Heart left ventricle (tissue), 13 donors: ENCODE results near the gene HIPK4.

ENCODE experiments used
- POLR2A ChIP-seq, 2 donors: fragments of 450-650 bp; IDR thresholded peaks; one replicate each; pipeline ENCODE4 v1.6.1; 2017; ENCODE audit warnings: antibody characterized with exemption in 2 of 2, mild to moderate bottlenecking in 2 of 2, moderate library complexity in 2 of 2
- TF ChIP-seq, protein P1 (sequence below), 12 donors: fragments of 200-600 bp; sonication (generic) in 4 of 12; IDR thresholded peaks; one replicate each; pipeline versions ENCODE4 v1.5.0 to v1.8.0; 2018 to 2022; ENCODE audit warnings: antibody characterized with exemption in 12 of 12, mild to moderate bottlenecking in 5 of 12
- donor health status: ischemic (EF 13 %, LVEDD 7.1; RV severe dilation, severe dysfunction).
- donor health status: DM: no; HTN: yes; CAD: no.
- donor health status: DM: no; HTN: no; CAD: no.
- donor health status: ischemic (EF 25% LVEDD 6.9; RV normal size, moderate dysfunction).
- donor health status: ischemic (EF 25% LVEDD 5.7; RV mildly dilated, moderate dysfunction).
- donor health status: ischemic (EF 35%, LVEDD 5.7; RV mildly dilated, moderate dysfunction).
- donor health status: nonischemic (EF 11% LVEDD 7.7; RV severe dilation, severe dysfunction).
- donor health status: DM: yes; HTN: yes; CAD: no.
- donor health status: PGD.
- donor health status: ischemic (EF 29% LVEDD 5.4; RV normal size, mild dysfunction).
- donor health status: nonischemic (EF 23%, LVEDD 6.1; RV moderate dilation, normal function).

GRCh38 chr19:40344422-40344821 lies 45.6 kb downstream of the HIPK4 start:
- TF ChIP-seq, protein P1, sequence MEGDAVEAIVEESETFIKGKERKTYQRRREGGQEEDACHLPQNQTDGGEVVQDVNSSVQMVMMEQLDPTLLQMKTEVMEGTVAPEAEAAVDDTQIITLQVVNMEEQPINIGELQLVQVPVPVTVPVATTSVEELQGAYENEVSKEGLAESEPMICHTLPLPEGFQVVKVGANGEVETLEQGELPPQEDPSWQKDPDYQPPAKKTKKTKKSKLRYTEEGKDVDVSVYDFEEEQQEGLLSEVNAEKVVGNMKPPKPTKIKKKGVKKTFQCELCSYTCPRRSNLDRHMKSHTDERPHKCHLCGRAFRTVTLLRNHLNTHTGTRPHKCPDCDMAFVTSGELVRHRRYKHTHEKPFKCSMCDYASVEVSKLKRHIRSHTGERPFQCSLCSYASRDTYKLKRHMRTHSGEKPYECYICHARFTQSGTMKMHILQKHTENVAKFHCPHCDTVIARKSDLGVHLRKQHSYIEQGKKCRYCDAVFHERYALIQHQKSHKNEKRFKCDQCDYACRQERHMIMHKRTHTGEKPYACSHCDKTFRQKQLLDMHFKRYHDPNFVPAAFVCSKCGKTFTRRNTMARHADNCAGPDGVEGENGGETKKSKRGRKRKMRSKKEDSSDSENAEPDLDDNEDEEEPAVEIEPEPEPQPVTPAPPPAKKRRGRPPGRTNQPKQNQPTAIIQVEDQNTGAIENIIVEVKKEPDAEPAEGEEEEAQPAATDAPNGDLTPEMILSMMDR (IDR thresholded peaks at IDR 0.05): no peak
- no peak for TF ChIP-seq POLR2A (IDR thresholded peaks at IDR 0.05)
